HG03064 (cell line): ENCODE results near the gene FLOT1.
"Not testable (repeated sequence)": the region's sequence is repeated elsewhere in the genome, so short reads cannot be mapped to it uniquely, and the experiment has no call there.

Source experiments
- ATAC-seq: cut with Tn5 transposase; IDR thresholded peaks from one replicate; pipeline ENCODE4 v1.9.1; 2021; ENCODE audit warnings: low read depth; ENCODE audit not compliant: unreplicated experiment

The FLOT1 gene

DNA sequence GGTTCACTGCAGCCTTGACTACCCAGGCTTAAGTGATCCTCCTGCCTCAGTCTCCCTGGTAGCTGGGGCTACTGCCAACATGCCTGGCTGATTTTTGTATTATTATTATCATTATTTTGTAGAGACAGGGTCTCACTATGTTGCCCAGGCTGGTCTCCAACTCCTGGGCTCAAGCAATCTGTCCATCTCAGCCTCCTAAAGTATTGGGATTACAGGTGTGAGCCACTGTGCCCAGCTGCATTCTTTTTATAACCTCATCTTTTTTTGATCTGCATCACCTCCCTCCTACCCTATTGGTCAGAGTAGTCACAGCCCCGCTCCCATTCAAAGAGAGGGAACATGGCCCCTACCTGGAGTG, 25.4 kb upstream of the FLOT1 start:
- no peak for ATAC-seq

DNA sequence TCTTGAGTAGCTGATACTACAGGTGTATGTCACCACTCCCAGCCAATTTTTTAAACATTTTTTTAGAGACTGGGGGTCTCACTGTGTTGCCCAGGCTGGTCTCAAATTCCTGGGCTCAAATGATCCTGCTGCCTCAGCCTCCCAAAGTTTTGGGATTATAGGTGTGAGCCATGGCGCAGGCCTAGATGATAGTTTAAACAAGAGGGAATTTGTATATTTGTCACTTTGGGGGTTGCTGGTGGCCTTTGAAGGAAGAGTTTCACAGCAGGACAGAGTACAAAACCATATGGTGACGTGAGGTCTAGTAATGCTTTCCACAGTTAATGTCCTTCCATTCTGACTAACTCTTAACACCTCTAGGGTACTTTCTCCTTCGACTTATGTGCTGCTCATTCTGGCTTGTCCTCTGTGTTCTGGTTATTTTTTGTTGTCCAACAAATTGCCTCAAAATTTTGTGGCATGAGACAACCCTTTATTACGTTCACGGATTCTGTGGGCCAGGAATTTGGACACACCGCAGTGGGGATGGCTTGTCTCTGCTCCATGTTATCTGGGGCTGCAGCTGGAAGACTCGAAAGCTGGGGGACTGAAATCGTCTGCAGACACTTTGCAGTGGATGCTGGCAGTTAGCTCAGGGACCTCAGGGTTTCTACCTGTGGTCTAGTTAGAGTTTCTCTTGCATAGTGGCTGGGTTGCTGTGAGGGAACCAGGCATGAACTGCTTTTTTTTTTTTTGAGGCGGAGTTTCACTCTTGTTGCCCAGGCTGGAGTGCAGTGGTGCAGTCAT, 24.9 kb upstream of the FLOT1 start:
- peak; percentile 60 for ATAC-seq

DNA sequence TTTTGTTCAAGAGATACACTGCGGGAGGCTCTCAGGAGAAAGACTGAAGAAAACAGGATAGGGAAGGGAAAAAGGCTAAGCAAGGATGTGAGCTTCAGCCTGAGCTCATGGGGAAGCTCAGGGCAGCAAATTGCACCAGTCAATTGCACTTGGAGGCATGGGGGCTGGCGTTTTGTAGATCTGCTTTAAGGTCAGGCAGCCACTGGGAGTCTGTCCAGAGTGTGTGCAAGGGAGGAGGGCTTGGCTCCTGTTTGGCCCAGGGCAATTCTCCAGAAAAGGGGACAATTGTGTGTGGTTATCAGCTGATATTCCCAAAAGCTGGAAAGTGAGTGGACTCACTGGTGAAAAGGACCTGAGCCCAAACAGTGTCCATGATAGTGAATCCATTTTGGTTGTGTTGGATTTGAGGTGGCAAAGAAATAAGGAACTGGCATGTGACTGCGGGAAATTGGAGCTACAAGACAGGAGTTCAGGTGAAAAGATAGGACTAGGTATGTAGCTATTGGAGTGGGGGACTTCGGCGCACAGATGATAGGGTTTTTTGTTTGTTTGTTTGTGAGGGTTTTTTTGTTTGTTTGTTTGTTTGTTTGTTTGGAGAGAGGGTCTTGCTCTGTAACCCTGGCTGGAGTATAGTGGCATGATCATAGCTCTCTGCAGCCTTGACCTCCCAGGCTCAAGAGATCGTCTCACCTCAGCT, 24.1 kb upstream of the FLOT1 start:
- no peak for ATAC-seq

- ATAC-seq = not testable (repeated sequence)
Measured at GRCh38 chr6:30765495-30765894, 23.0 kb upstream of the FLOT1 start.

DNA sequence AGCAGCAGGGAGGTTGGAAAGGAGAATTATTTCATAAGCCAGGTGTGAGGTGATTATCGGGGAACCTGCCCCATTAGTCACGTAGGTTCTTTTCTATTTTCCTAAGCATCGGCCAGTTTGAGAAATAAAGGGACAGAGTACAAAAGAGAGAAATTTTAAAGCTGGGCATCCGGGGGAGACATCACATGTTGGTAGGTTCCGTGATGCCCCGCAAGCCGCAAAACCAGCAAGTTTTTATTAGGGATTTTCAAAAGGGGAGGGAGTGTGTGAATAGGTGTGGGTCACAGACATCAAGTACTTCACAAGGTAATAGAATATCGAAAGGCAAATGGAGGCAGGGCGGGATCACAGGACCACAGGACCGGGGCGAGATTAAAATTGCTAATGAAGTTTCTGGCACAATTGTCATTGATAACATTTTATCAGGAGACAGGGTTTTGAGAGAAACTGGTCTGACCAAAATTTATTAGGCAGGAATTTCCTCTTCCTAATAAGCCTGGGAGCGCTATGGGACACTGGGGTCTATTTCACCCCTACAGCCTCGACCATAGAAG, 22.1 kb upstream of the FLOT1 start:
- not testable (repeated sequence) for ATAC-seq

- ATAC-seq = no peak
Measured at GRCh38 chr6:30763618-30764489, 21.4 kb upstream of the FLOT1 start.

DNA sequence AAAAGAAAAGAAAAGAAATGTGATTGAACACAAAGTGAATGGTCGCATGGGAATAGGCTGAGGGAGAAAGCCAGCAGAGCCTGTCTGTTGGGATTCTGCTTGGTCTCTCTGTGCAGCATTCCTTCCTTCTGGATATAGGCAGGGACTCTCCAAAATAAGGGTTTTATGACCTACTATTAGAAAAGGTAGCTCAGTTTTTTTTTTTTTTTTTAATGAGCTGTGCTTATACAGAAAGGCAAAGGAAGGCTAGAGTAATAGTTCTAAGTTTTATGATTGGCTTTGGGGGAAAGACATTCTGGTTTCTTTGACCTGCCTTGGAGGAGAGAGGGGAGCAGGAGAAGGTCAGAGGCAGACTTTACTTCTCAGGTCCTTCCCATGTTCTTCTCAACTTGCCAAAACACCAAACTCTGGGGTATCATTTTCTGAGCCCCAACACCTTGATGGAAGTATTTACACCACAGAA, 20.7 kb upstream of the FLOT1 start:
- ATAC-seq = no peak

- no peak for ATAC-seq
Measured at GRCh38 chr6:30761791-30762429, 19.4 kb upstream of the FLOT1 start.

- ATAC-seq = no peak
Measured at GRCh38 chr6:30760549-30760948, 18.1 kb upstream of the FLOT1 start.

GRCh38 chr6:30759575-30760239, 17.2 kb upstream of the FLOT1 start:
- ATAC-seq = no peak

- no peak for ATAC-seq
Measured at GRCh38 chr6:30757261-30757904, 14.9 kb upstream of the FLOT1 start.

- ATAC-seq = not testable (repeated sequence)
Measured at GRCh38 chr6:30756405-30757003, 14.0 kb upstream of the FLOT1 start.

- no peak for ATAC-seq
Measured at GRCh38 chr6:30754631-30755030, 12.1 kb upstream of the FLOT1 start.

DNA sequence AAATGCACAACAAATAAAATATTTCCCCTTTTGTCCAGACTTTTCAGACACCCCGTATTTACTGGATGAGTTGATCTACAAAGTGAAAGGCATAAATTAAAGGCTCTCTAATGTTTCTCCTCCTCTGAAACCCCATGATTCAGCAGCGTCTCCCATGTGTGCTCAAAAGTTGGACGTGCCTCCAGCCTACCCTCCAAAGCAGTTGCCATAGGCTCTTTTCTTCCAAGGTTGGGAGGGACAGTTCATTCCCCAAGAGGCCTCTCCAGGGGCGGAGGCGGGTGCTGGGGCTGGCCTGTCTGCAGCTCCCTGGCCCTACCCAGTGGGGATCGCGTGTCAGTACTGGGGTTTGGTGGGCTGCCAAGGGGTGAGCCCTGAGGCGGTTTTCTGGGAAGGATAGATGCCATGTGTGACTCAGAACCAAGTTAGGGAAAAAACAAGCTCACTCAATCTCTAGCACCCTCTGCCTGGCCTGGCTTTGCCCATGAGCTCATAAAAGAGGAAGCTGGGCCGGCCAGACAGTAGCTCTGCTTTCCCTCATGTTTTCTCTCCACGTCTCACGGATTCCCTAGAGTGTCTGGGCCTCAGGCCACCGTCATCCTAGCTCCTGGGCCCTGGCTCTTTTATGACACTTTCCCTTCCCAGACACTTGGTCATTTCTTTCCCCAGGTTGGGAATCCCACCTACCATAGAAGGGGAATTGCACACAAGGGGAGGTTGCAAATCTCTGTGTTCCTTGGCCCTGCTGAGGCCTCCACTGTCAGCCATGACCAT, 9.9 kb upstream of the FLOT1 start:
- ATAC-seq = no peak

DNA sequence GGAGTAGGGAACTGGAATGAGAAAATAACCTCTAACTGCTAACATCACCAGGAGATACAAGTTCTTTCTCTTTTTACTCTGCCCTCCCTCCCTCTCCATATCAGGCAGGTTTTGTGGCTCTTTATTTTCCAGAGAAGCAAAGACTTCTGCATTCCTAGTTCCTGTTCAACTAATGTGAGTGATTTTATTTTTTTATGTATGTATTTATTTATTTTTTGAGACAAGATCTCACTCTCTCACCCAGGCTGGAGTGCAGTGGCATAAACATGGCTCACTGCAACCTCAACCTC, 7.8 kb upstream of the FLOT1 start:
- no peak for ATAC-seq

GRCh38 chr6:30749554-30750378, 7.3 kb upstream of the FLOT1 start:
- no peak for ATAC-seq

GRCh38 chr6:30748851-30749540, 6.5 kb upstream of the FLOT1 start:
- ATAC-seq = no peak
